ENCODE data around the gene IFNL4.

DNA sequence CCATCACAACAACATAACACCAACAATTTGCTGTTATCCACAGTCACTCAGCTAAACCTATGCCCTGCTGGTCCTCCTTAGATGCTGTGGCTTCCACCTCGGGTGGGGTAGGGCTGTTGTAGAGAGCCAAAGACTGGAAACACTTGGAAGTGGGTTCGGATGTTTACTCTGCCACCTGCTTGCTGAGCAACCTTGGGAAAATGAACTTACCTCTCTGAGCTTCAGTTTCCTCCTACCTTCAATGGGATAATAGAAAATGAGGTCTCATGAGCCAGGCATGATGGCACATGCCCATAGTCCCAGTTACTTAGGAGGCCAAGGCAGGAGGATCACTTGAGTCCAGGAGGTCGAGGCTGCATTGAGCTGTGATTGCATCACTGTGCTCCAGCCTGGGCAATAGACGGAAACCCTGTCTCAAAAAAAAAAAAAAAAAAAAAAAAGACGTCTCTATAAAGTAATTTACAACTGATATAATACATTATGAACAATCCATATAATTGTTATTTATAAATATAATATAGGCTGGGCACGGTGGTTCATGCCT is 41.3 kb downstream of the IFNL4 start:
- TF ChIP-seq POLR2A (IDR thresholded peaks at IDR 0.05; ENCODE audit: low read depth, low read length) = no peak
- TF ChIP-seq POLR2AphosphoS5 (IDR thresholded peaks at IDR 0.05; ENCODE audit: low read depth, low read length) = no peak

All from GM12891 (cell line).